T follicular helper cell (primary cell): ENCODE results near the gene PGA4.
"Not testable (repeated sequence)": the region's sequence is repeated elsewhere in the genome, so short reads cannot be mapped to it uniquely, and the experiment has no call there.

Experiments
- DNase-seq: peaks from one replicate; pipeline ENCODE4 v3.0.0-alpha.2; 2020; ENCODE audit warnings: low read depth

PGA4 gene

GRCh38 chr11:61250796-61251765 is 28.9 kb downstream of the PGA4 start:
- DNase-seq: not testable (repeated sequence)

GRCh38 chr11:61252332-61252731 is 30.2 kb downstream of the PGA4 start:
- not testable (repeated sequence) for DNase-seq

- peak; percentile 31 for DNase-seq
Observed at GRCh38 chr11:61254403-61255025, 32.4 kb downstream of the PGA4 start.

GRCh38 chr11:61256710-61257482 is 34.7 kb downstream of the PGA4 start:
- DNase-seq: no peak

GRCh38 chr11:61258546-61258945 is 36.4 kb downstream of the PGA4 start:
- no peak for DNase-seq

- no peak for DNase-seq
Observed at GRCh38 chr11:61259363-61259762, 37.2 kb downstream of the PGA4 start.

- DNase-seq: no peak
Observed at GRCh38 chr11:61264371-61264770, 42.2 kb downstream of the PGA4 start.

- DNase-seq: no peak
Observed at GRCh38 chr11:61264795-61265194, 42.6 kb downstream of the PGA4 start.

GRCh38 chr11:61265357-61265756 is 43.2 kb downstream of the PGA4 start:
- no peak for DNase-seq

- DNase-seq: no peak
Observed at GRCh38 chr11:61266602-61267001, 44.5 kb downstream of the PGA4 start.

- DNase-seq: no peak
Observed at GRCh38 chr11:61267437-61267841, 45.3 kb downstream of the PGA4 start.

- DNase-seq: no peak
Observed at GRCh38 chr11:61268588-61269250, 46.6 kb downstream of the PGA4 start.

GRCh38 chr11:61270354-61271076 is 48.4 kb downstream of the PGA4 start:
- DNase-seq: no peak

- DNase-seq: no peak
Observed at GRCh38 chr11:61272731-61273130, 50.6 kb downstream of the PGA4 start.

GRCh38 chr11:61273178-61274078 is 51.3 kb downstream of the PGA4 start:
- DNase-seq: no peak

GRCh38 chr11:61274084-61274483 is 51.9 kb downstream of the PGA4 start:
- DNase-seq: no peak

- no peak for DNase-seq
Observed at GRCh38 chr11:61275191-61275590, 53.0 kb downstream of the PGA4 start.

- no peak for DNase-seq
Observed at GRCh38 chr11:61277186-61278000, 55.2 kb downstream of the PGA4 start.

- DNase-seq: no peak
Observed at GRCh38 chr11:61278001-61278470, 55.9 kb downstream of the PGA4 start.
